HEK293 (cell line): ENCODE measurements around the gene PPT2.
A peak's percentile ranks its signal among the peaks of the same experiment; 100 is the strongest.
"Not testable (repeated sequence)": the region's sequence is repeated elsewhere in the genome, so short reads cannot be mapped to it uniquely, and the experiment has no call there.

Experiments
- CTCF ChIA-PET: fragments of 350-600 bp; formaldehyde crosslinking; extraction: SDS; loops from one replicate; lab custom pipeline; 2021; ENCODE audit warnings: antibody characterized with exemption; lab: Yijun Ruan, JAX
- POLR2A ChIA-PET: fragments of 300-600 bp; formaldehyde crosslinking; extraction: SDS; loops from one replicate; lab custom pipeline; 2020; ENCODE audit warnings: antibody characterized with exemption, inconsistent platforms; lab: Yijun Ruan, JAX
- H3K27ac ChIP-seq: fragments of 200-500 bp; sonication (Bioruptor generic); 2 replicates; pipeline ENCODE4 v1.5.1; 2014; ENCODE audit warnings: low read depth, low read length, control low read depth, inconsistent platforms; ENCODE audit errors: extremely low read depth
- H3K36me3 ChIP-seq, 2 experiments: fragments of 200-500 bp in 1 of 2; sonication (Bioruptor generic) in 1 of 2; 1 replicate in 1 of 2; 2 replicates in 1 of 2; pipeline ENCODE4 v1.5.1; 2014 to 2017; ENCODE audit warnings: inconsistent platforms in 2 of 2, low read length in 2 of 2; ENCODE audit not compliant: control insufficient read depth in 2 of 2, insufficient read depth in 1 of 2
- H3K4me1 ChIP-seq: fragments of 200-500 bp; sonication (Bioruptor generic); 2 replicates; pipeline ENCODE4 v1.5.1; 2014; ENCODE audit warnings: mild to moderate bottlenecking, low read length, inconsistent platforms; ENCODE audit not compliant: control insufficient read depth, insufficient read depth
- H3K4me3 ChIP-seq: 2 replicates; pipeline ENCODE4 v1.5.1; 2011; ENCODE audit warnings: low read depth, mild to moderate bottlenecking, control low read depth, low read length, moderate library complexity
- H3K9me3 ChIP-seq: fragments of 200-500 bp; sonication (Bioruptor generic); 2 replicates; pipeline ENCODE4 v1.5.1; 2014; ENCODE audit warnings: low read depth, low read length, inconsistent platforms; ENCODE audit not compliant: control insufficient read depth, insufficient read depth
- ELK4 ChIP-seq: IDR thresholded peaks from 2 replicates; pipeline ENCODE4 v1.6.1; 2011; ENCODE audit warnings: mild to moderate bottlenecking, low read depth, low read length, borderline replicate concordance
- IKZF3 ChIP-seq: fragments of 450-650 bp; IDR thresholded peaks from 2 replicates; pipeline ENCODE4 v1.5.0; 2018; ENCODE audit warnings: missing biosample characterization, mild to moderate bottlenecking, missing genetic modification characterization, moderate library complexity
- PRDM10 ChIP-seq: fragments of 450-650 bp; formaldehyde crosslinking; IDR thresholded peaks from 2 replicates; pipeline ENCODE4 v1.5.1; 2016; ENCODE audit warnings: missing biosample characterization, missing genetic modification characterization
- PRDM2 ChIP-seq: fragments of 450-650 bp; formaldehyde crosslinking; IDR thresholded peaks from 2 replicates; pipeline ENCODE4 v1.5.1; 2016; ENCODE audit warnings: missing biosample characterization, missing genetic modification characterization, borderline replicate concordance
- SCRT1 ChIP-seq: fragments of 450-650 bp; formaldehyde crosslinking; IDR thresholded peaks from 2 replicates; pipeline ENCODE4 v1.5.1; 2016; ENCODE audit warnings: missing biosample characterization, missing genetic modification characterization, borderline replicate concordance
- SP2 ChIP-seq: fragments of 450-650 bp; formaldehyde crosslinking; IDR thresholded peaks from 2 replicates; pipeline ENCODE4 v1.5.1; 2016; ENCODE audit warnings: missing biosample characterization, missing genetic modification characterization
- SP3 ChIP-seq: fragments of 450-650 bp; formaldehyde crosslinking; IDR thresholded peaks from 2 replicates; pipeline ENCODE4 v1.5.1; 2016; ENCODE audit warnings: missing biosample characterization, missing genetic modification characterization
- YY1 ChIP-seq: fragments of 450-650 bp; formaldehyde crosslinking; IDR thresholded peaks from 2 replicates; pipeline ENCODE4 v1.5.1; 2018; ENCODE audit warnings: missing biosample characterization, missing genetic modification characterization
- YY2 ChIP-seq: fragments of 450-650 bp; formaldehyde crosslinking; IDR thresholded peaks from 2 replicates; pipeline ENCODE4 v1.5.1; 2016; ENCODE audit warnings: missing biosample characterization, missing genetic modification characterization
- ZNF169 ChIP-seq: fragments of 450-650 bp; formaldehyde crosslinking; IDR thresholded peaks from 2 replicates; pipeline ENCODE4 v1.5.1; 2016; ENCODE audit warnings: missing biosample characterization, missing genetic modification characterization
- ZNF324 ChIP-seq: fragments of 450-650 bp; formaldehyde crosslinking; IDR thresholded peaks from 2 replicates; pipeline ENCODE4 v1.5.1; 2016; ENCODE audit warnings: missing biosample characterization, missing genetic modification characterization
- ZNF354C ChIP-seq: fragments of 450-650 bp; formaldehyde crosslinking; IDR thresholded peaks from 2 replicates; pipeline ENCODE4 v1.5.1; 2016; ENCODE audit warnings: missing biosample characterization, missing genetic modification characterization, low read depth, borderline replicate concordance
- ZNF391 ChIP-seq: fragments of 450-650 bp; formaldehyde crosslinking; IDR thresholded peaks from 2 replicates; pipeline ENCODE4 v1.5.1; 2016; ENCODE audit warnings: low read depth, missing biosample characterization, missing genetic modification characterization, borderline replicate concordance
- ZNF394 ChIP-seq: fragments of 450-650 bp; formaldehyde crosslinking; IDR thresholded peaks from 2 replicates; pipeline ENCODE4 v1.5.1; 2016; ENCODE audit warnings: missing biosample characterization, missing genetic modification characterization, mild to moderate bottlenecking, moderate library complexity, borderline replicate concordance
- ZNF521 ChIP-seq: fragments of 450-650 bp; formaldehyde crosslinking; IDR thresholded peaks from 2 replicates; pipeline ENCODE4 v1.5.1; 2017; ENCODE audit warnings: missing biosample characterization, mild to moderate bottlenecking, missing genetic modification characterization
- ZNF548 ChIP-seq: fragments of 450-650 bp; formaldehyde crosslinking; IDR thresholded peaks from 2 replicates; pipeline ENCODE4 v1.5.1; 2016; ENCODE audit warnings: missing biosample characterization, missing genetic modification characterization

Gene PPT2

GRCh38 chr6:32192608-32193039, 38.7 kb downstream of the PPT2 start, which contains the start of gene GPSM3 (continued):
- TF ChIP-seq ZNF521 = no peak

GRCh38 chr6:32193096-32193495, 39.2 kb downstream of the PPT2 start:
- not testable (repeated sequence) for H3K36me3 ChIP-seq, H3K4me3 ChIP-seq, H3K27ac ChIP-seq, H3K9me3 ChIP-seq
- ChIA-PET POLR2A (interaction anchor here (1.2 kb wide), 2 partner anchors 10 to 16 kb away, joined by 3 to 9 read pairs; no protein-coding TSS in a partner anchor), CTCF (interaction anchor here (0.6 to 1.5 kb wide), 7 partner anchors 12 to 548 kb away, joined by 3 to 7 read pairs (median 3); no protein-coding TSS in a partner anchor)
- H3K4me1 ChIP-seq = peaks cover 10% of the 10 kb centered on the region

- ChIA-PET CTCF (interaction anchor here (0.5 to 2.2 kb wide), 10 partner anchors 9 to 758 kb away, joined by 3 to 25 read pairs (median 6); partner anchors contain the start of gene ATF6B), POLR2A (interaction anchor here (1.6 to 2.3 kb wide), 5 partner anchors 11 to 32 kb away, joined by 4 to 25 read pairs (median 11); partner anchors contain the start of gene AGPAT1)
- H3K36me3 ChIP-seq = no peaks in the 10 kb centered on the region
- H3K9me3 ChIP-seq = no peaks in the 10 kb centered on the region
- TF ChIP-seq ZNF169 (no peak), SCRT1 (no peak), YY2 (tag by site-specific recombination) (no peak), SP2 (no peak), ZNF548 (tag by site-specific recombination) (no peak)
- H3K27ac ChIP-seq = no peak overlapping the region
- H3K4me1 ChIP-seq = peaks cover 7% of the 10 kb centered on the region
- no peak overlapping the region for H3K4me3 ChIP-seq
Measured at GRCh38 chr6:32194388-32194787, 40.4 kb downstream of the PPT2 start.

- H3K9me3 ChIP-seq = no peaks in the 10 kb centered on the region
- ChIA-PET CTCF (interaction anchor here (0.5 to 2.2 kb wide), 27 partner anchors 8 to 759 kb away, joined by 3 to 25 read pairs (median 5); partner anchors contain the start of genes ATF6B and HLA-DQA1), POLR2A (interaction anchor here (0.5 to 2.3 kb wide), 22 partner anchors 8 to 776 kb away, joined by 3 to 28 read pairs (median 6); partner anchors contain the start of genes AGPAT1, ATF6B, DXO and FKBPL)
- peak overlapping the region; percentile 39 for H3K4me3 ChIP-seq
- H3K27ac ChIP-seq = peak overlapping the region; percentile 37; the same call in 1 of the 2 replicates
- peaks cover 7% of the 10 kb centered on the region for H3K4me1 ChIP-seq
- H3K36me3 ChIP-seq = no peaks in the 10 kb centered on the region
- TF ChIP-seq PRDM2 (tag by site-specific recombination) = no peak
- TF ChIP-seq SP3 (tag by site-specific recombination) = no peak
- peak; percentile 72 for TF ChIP-seq IKZF3 (tag by site-specific recombination)
- TF ChIP-seq YY1 (tag by site-specific recombination) = 0 out of 2 replicates have a peak, but pooled peaks have one; percentile 46
- peak; percentile 34; the same call in 1 of the 2 replicates for TF ChIP-seq PRDM10 (tag by site-specific recombination)
- TF ChIP-seq ZNF324 (tag by site-specific recombination) = peak; percentile 59; the same call in 1 of the 2 replicates
- no peak for TF ChIP-seq ELK4
- TF ChIP-seq ZNF394 (tag by site-specific recombination) = peak; percentile 77
- no peak for TF ChIP-seq ZNF354C (tag by site-specific recombination)
- peak; percentile 51; the same call in 1 of the 2 replicates for TF ChIP-seq ZNF391 (tag by site-specific recombination)
Measured at GRCh38 chr6:32194825-32195651, 41.1 kb downstream of the PPT2 start.
